HT-29 (cell line): Measurements from ENCODE around the gene EEPD1. TPM values are rescaled to one million over a fixed set of nuclear protein-coding genes. Genes with fewer than 3 reads are reported as not detected.
"Not testable (repeated sequence)": the region's sequence is repeated elsewhere in the genome, so short reads cannot be mapped to it uniquely, and the experiment has no call there.

ENCODE experiments used
- DNase-seq: peaks from one replicate; pipeline ENCODE4 v3.0.0-alpha.2; 2015; ENCODE audit warnings: low spot score
- small RNA-seq: library from RNA; depleted of rRNA; stranded (forward); fragments of <200 nt; gene quantifications from one replicate; pipeline ENCODE3, GENCODE V24; 2014
- total RNA-seq: library from RNA; depleted of rRNA; stranded (reverse); fragments of >200 nt; shearing (Covaris generic); gene quantifications from 2 replicates; pipeline ENCODE4 v1.2.3, GENCODE V29; 2014; rRNA removed

The EEPD1 gene
- total RNA-seq, 1 experiment from 2014 or later = 44.7 TPM

DNA sequence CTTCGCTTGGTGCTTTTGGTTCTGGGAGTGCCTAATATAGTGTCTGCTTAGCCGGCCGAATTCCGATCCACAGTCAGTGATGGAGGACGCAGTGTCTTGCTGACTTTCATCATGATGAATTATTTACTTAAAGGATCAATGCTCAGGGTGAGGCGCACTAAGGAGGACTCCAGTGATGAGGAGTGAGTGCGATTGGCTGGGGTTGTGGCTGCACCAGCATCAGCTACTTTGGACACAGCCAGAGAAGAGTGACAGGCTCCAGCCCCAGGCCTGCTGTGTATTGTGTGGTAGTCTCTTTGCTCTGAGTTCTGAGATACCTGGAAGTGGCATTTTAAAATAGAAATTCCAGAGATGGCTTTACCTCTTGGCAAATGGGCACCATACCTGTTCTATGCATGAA lies 163.3 kb downstream of the EEPD1 start:
- no peak for DNase-seq

DNA sequence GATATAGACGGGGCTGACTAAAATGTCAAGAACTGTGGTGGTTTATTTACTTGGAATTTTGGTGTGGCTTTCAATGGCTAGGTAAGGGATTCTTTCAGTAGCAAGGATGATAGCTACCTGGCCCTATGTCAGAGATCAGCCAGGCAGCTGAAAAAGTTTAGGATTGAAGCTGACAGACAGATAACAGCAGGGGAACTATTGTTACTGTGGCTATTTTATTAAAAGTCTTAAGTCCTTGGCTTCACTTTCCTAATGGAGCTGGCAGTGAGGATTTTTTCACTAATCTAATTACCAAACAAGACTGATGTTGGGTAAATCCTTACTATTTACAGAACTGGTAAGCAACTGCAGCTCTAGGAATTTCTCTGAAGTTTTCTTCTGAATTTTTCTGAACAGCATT lies 164.2 kb downstream of the EEPD1 start:
- DNase-seq = no peak

GRCh38 chr7:36318116-36318515 lies 165.1 kb downstream of the EEPD1 start:
- no peak for DNase-seq

DNA sequence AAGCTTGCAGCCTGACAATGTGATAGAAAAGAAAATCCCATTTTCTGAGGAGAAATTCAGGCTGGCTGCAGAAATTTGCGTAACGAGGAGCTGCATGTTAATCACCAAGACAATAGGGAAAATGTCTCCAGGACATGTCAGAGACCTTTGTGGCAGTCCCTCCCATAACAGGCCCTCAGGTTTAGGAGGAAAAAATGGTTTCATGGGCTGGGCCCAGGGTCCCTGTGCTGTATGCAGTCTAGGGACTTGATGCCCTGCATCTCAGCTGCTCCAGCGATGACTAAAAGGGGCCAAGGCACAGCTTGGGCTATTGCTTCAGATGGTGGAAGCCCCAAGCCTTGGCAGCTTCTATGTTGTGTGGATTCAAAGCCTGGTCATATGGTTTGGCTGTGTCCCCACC lies 168.2 kb downstream of the EEPD1 start:
- DNase-seq = not testable (repeated sequence)

DNA sequence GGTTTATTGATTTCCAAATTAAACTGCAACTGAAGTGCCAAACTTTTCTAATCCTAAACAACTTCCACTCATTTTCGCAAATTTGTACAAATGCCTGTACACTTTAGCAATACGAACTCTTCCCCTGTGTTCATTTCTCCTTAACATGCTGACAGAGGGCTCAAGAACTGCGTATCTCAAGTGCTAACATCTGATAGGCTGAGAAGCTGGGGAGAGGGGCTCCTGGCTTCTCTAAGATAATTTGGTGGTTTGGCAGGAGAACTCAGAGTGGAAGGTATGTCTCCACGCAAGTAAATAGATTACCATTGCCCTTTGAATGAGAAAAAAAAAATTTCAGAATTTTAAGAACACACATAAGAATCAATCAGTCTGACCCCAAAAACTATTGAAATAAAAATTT lies 183.3 kb downstream of the EEPD1 start:
- DNase-seq = no peak

GRCh38 chr7:36338256-36338655 lies 185.2 kb downstream of the EEPD1 start:
- no peak for DNase-seq

DNA sequence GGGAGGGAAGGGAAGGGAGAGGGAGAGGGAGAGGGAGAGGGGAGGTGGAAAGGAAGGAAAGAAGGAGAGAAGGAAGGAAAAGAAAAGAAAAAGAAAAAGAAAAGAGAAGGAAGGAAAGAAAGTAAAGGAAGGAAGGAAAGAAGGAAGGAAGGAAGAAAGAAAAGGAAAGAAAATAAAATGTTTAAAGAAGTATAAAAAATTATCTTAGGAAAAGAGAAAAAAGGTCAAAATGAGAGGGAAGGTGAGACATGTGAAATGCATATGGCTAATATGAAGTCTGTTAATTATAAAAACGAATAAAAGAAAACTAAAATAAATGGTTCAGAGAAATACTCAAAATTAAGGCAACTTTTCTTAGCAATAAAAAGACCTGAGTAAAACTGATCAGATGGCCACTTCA lies 190.5 kb downstream of the EEPD1 start:
- DNase-seq = no peak

DNA sequence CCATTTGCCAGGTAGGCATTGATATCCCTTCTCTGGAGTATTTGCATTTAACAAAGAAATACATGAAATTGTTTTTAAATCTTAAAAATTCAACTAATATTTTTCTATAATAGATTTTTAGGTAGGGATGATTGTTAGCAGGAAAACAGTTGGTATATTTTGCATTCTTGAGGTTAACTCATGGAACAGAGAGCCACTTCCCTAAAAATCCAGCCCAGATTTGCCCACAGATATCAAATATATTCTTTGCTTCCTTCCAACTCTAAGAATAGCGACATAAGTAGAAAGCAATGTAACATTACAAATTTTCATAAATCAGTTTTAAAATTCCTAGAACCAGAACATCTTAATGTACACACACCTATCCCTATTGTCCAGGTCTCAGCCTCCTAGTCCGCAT lies 191.6 kb downstream of the EEPD1 start:
- DNase-seq = no peak

DNA sequence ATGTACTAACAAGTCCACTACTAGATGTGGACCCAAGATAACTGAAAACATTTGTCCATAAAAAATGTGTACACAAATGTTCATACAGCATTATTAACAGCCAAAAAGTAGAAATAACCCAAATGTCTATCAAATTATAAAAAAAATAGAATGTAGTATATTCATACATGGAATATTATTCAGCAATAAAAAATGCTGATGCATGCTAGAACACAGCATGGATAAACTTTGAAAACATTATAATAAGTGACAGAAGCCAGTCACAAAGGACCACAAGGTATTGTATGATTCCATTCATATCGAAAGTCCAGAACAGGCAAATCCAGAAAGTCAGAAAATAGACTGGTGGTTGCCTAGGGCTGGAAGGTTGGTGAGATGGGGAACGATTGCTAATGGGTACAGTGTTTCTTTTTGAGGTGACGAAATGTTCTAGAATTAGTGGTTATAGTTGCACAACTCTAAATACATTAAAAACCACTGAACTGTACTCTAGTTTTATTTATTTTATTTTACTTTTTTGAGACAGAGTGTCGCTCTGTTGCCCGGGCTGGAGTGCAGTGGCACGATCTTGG lies 193.3 kb downstream of the EEPD1 start:
- DNase-seq = no peak

DNA sequence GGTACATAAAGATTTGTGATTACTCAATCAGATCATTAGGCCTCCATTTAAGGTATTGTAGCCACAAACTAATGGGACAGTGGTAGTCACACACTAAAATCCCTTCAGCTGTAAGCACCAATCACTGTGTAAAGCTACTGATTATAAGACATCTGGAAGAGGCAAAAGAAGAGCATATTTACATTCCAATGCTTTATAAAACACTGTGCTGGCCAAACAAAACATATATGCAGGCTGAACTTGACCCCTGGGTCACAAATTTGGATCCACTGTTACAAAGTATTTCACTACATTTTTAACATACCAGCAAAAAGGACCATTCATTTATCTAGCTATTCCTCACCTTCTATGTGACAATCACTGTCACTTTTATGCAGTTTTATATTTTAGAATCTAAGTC lies 195.2 kb downstream of the EEPD1 start:
- DNase-seq = no peak

- DNase-seq = no peak
Measured at GRCh38 chr7:36348771-36349170, 195.7 kb downstream of the EEPD1 start.

GRCh38 chr7:36349626-36350025 lies 196.6 kb downstream of the EEPD1 start:
- DNase-seq = no peak

Small RNA genes lying within 50 kb of the gene (small RNA-seq; reads per million reads assigned to genes)
- gene AC006960.1 (not detected), gene AC007327.1 (not detected), gene RF00019 (not detected)

Other genes starting within 250 kb of the EEPD1 start
- 46.3 and 50.2 TPM in 2 replicates for gene ANLN, start 236.6 kb downstream of the EEPD1 start, total RNA-seq